ENCODE measurements around the gene ADAT1. TPM values are rescaled to one million over a fixed set of nuclear protein-coding genes. Genes with fewer than 3 reads are reported as not detected.

Gene ADAT1
- total and polyA plus RNA-seq, 2 of the 8 experiments (the other 6 are each of a cell fraction or from before 2014, with no cell fraction given), result 30.7 to 44.7 TPM

- TF ChIP-seq BCL11A (IDR thresholded peaks at IDR 0.05; ENCODE audit: low read depth in 2 of 2, low read length in 2 of 2), result no peak
- no peak for TF ChIP-seq SIRT6 (IDR thresholded peaks at IDR 0.05; ENCODE audit: low read length)
- no peak for TF ChIP-seq NANOG (IDR thresholded peaks at IDR 0.05; ENCODE audit: insufficient read depth, low read depth, low read length, poor library complexity, severe bottlenecking)
- no peak for TF ChIP-seq CEBPB (IDR thresholded peaks at IDR 0.05; ENCODE audit: low read depth, low read length)
- no peak; the same call in 1 of the 2 replicates for TF ChIP-seq SP4 (IDR thresholded peaks at IDR 0.05; ENCODE audit: low read length)
- TF ChIP-seq, protein P1, sequence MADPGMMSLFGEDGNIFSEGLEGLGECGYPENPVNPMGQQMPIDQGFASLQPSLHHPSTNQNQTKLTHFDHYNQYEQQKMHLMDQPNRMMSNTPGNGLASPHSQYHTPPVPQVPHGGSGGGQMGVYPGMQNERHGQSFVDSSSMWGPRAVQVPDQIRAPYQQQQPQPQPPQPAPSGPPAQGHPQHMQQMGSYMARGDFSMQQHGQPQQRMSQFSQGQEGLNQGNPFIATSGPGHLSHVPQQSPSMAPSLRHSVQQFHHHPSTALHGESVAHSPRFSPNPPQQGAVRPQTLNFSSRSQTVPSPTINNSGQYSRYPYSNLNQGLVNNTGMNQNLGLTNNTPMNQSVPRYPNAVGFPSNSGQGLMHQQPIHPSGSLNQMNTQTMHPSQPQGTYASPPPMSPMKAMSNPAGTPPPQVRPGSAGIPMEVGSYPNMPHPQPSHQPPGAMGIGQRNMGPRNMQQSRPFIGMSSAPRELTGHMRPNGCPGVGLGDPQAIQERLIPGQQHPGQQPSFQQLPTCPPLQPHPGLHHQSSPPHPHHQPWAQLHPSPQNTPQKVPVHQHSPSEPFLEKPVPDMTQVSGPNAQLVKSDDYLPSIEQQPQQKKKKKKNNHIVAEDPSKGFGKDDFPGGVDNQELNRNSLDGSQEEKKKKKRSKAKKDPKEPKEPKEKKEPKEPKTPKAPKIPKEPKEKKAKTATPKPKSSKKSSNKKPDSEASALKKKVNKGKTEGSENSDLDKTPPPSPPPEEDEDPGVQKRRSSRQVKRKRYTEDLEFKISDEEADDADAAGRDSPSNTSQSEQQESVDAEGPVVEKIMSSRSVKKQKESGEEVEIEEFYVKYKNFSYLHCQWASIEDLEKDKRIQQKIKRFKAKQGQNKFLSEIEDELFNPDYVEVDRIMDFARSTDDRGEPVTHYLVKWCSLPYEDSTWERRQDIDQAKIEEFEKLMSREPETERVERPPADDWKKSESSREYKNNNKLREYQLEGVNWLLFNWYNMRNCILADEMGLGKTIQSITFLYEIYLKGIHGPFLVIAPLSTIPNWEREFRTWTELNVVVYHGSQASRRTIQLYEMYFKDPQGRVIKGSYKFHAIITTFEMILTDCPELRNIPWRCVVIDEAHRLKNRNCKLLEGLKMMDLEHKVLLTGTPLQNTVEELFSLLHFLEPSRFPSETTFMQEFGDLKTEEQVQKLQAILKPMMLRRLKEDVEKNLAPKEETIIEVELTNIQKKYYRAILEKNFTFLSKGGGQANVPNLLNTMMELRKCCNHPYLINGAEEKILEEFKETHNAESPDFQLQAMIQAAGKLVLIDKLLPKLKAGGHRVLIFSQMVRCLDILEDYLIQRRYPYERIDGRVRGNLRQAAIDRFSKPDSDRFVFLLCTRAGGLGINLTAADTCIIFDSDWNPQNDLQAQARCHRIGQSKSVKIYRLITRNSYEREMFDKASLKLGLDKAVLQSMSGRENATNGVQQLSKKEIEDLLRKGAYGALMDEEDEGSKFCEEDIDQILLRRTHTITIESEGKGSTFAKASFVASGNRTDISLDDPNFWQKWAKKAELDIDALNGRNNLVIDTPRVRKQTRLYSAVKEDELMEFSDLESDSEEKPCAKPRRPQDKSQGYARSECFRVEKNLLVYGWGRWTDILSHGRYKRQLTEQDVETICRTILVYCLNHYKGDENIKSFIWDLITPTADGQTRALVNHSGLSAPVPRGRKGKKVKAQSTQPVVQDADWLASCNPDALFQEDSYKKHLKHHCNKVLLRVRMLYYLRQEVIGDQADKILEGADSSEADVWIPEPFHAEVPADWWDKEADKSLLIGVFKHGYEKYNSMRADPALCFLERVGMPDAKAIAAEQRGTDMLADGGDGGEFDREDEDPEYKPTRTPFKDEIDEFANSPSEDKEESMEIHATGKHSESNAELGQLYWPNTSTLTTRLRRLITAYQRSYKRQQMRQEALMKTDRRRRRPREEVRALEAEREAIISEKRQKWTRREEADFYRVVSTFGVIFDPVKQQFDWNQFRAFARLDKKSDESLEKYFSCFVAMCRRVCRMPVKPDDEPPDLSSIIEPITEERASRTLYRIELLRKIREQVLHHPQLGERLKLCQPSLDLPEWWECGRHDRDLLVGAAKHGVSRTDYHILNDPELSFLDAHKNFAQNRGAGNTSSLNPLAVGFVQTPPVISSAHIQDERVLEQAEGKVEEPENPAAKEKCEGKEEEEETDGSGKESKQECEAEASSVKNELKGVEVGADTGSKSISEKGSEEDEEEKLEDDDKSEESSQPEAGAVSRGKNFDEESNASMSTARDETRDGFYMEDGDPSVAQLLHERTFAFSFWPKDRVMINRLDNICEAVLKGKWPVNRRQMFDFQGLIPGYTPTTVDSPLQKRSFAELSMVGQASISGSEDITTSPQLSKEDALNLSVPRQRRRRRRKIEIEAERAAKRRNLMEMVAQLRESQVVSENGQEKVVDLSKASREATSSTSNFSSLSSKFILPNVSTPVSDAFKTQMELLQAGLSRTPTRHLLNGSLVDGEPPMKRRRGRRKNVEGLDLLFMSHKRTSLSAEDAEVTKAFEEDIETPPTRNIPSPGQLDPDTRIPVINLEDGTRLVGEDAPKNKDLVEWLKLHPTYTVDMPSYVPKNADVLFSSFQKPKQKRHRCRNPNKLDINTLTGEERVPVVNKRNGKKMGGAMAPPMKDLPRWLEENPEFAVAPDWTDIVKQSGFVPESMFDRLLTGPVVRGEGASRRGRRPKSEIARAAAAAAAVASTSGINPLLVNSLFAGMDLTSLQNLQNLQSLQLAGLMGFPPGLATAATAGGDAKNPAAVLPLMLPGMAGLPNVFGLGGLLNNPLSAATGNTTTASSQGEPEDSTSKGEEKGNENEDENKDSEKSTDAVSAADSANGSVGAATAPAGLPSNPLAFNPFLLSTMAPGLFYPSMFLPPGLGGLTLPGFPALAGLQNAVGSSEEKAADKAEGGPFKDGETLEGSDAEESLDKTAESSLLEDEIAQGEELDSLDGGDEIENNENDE (IDR thresholded peaks at IDR 0.05; ENCODE audit: insufficient replicate concordance, low read length), result no peak
- TF ChIP-seq, protein P2, sequence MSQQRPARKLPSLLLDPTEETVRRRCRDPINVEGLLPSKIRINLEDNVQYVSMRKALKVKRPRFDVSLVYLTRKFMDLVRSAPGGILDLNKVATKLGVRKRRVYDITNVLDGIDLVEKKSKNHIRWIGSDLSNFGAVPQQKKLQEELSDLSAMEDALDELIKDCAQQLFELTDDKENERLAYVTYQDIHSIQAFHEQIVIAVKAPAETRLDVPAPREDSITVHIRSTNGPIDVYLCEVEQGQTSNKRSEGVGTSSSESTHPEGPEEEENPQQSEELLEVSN (IDR thresholded peaks at IDR 0.05), result no peak; the same call in 1 of the 2 replicates
- peak; percentile 3; the same call in 1 of the 2 replicates for TF ChIP-seq MAX (IDR thresholded peaks at IDR 0.05)
- TF ChIP-seq YY1 (IDR thresholded peaks at IDR 0.05; ENCODE audit: low read depth, low read length), result peak; percentile 97
- no peak for TF ChIP-seq BRCA1 (IDR thresholded peaks at IDR 0.05; ENCODE audit: low read depth, low read length)
Observed at GRCh38 chr16:75647492-75648264, 24.6 kb upstream of the ADAT1 start, which contains the start of the genes KARS1 and TERF2IP (continued).

All from H1 (cell line).